GM23338 (cell line): Measurements from ENCODE around the gene PTPRE. TPM values are rescaled to one million over a fixed set of nuclear protein-coding genes. Genes with fewer than 3 reads are reported as not detected.

Experiments
- ATAC-seq: fragments of 200-7000 bp; cut with Tn5 transposase; 3 replicates; pipeline ENCODE4 v1.9.1; 2020
- DNase-seq: peaks from one replicate; pipeline ENCODE4 v3.0.0-alpha.2; 2015; ENCODE audit warnings: low spot score
- H2AFZ ChIP-seq: fragments of 200-600 bp; sonication (generic); 2 replicates; pipeline ENCODE4 v1.8.0; 2016; ENCODE audit warnings: antibody characterized with exemption, mild to moderate bottlenecking, moderate library complexity
- H3F3A ChIP-seq: fragments of 200-600 bp; sonication (generic); replicated peaks from 2 replicates; pipeline ENCODE4 v1.8.0; 2017; ENCODE audit warnings: antibody characterized with exemption, mixed run types, low read depth
- H3K27ac ChIP-seq: fragments of 200-600 bp; sonication (generic); 2 replicates; pipeline ENCODE4 v1.6.1; 2016; ENCODE audit warnings: low read depth
- H3K27me3 ChIP-seq: fragments of 200-600 bp; sonication (generic); 2 replicates; pipeline ENCODE4 v1.8.0; 2016; ENCODE audit warnings: mild to moderate bottlenecking, mixed run types, moderate library complexity; ENCODE audit not compliant: insufficient read depth
- H3K36me3 ChIP-seq: fragments of 200-600 bp; sonication (generic); 2 replicates; pipeline ENCODE4 v1.8.0; 2016; ENCODE audit warnings: mild to moderate bottlenecking; ENCODE audit not compliant: insufficient read depth
- H3K4me1 ChIP-seq: fragments of 200-600 bp; sonication (generic); 2 replicates; pipeline ENCODE4 v1.8.0; 2016; ENCODE audit warnings: mild to moderate bottlenecking, moderate library complexity; ENCODE audit not compliant: insufficient read depth
- H3K4me2 ChIP-seq: fragments of 200-600 bp; sonication (generic); 2 replicates; pipeline ENCODE4 v1.7.1; 2017; ENCODE audit warnings: mixed run types
- H3K4me3 ChIP-seq: fragments of 200-600 bp; sonication (generic); 2 replicates; pipeline ENCODE4 v1.6.1; 2016; ENCODE audit warnings: mixed run types
- H3K79me2 ChIP-seq: fragments of 200-600 bp; sonication (generic); replicated peaks from 2 replicates; pipeline ENCODE4 v1.8.0; 2017; ENCODE audit warnings: mild to moderate bottlenecking; ENCODE audit not compliant: insufficient read depth
- H3K9me2 ChIP-seq: fragments of 200-600 bp; sonication (generic); 2 replicates; pipeline ENCODE4 v1.8.0; 2017; ENCODE audit not compliant: insufficient read depth
- H4K20me1 ChIP-seq: fragments of 200-600 bp; sonication (generic); replicated peaks from 2 replicates; pipeline ENCODE4 v1.8.0; 2017; ENCODE audit warnings: mild to moderate bottlenecking; ENCODE audit not compliant: insufficient read depth
- H3K27ac Mint-ChIP-seq: 2 replicates; pipeline ENCODE4 v1.8.0; 2020; ENCODE audit warnings: inconsistent platforms, mild to moderate bottlenecking, moderate library complexity, mixed read lengths
- H3K27me3 Mint-ChIP-seq: 3 replicates; pipeline ENCODE4 v1.8.0; 2022; ENCODE audit warnings: low read depth, mild to moderate bottlenecking, moderate library complexity, mixed read lengths, inconsistent platforms; ENCODE audit not compliant: insufficient read depth, poor library complexity
- H3K36me3 Mint-ChIP-seq: 3 replicates; pipeline ENCODE4 v1.8.0; 2021; ENCODE audit warnings: low read depth, mild to moderate bottlenecking, inconsistent platforms, moderate library complexity, mixed read lengths
- H3K4me1 Mint-ChIP-seq: 3 replicates; pipeline ENCODE4 v1.8.0; 2020; ENCODE audit warnings: mild to moderate bottlenecking, inconsistent platforms, mixed read lengths
- H3K4me3 Mint-ChIP-seq: 3 replicates; pipeline ENCODE4 v1.8.0; 2021; ENCODE audit warnings: moderate library complexity, mild to moderate bottlenecking, inconsistent platforms, mixed read lengths
- H3K9me3 Mint-ChIP-seq: 3 replicates; pipeline ENCODE4 v1.8.0; 2020; ENCODE audit warnings: moderate library complexity, mild to moderate bottlenecking, inconsistent platforms, mixed read lengths
- CREB1 ChIP-seq: fragments of 250-450 bp; sonication (Bioruptor Pico); IDR thresholded peaks from 2 replicates; pipeline ENCODE4 v1.5.0; 2020; ENCODE audit warnings: low read depth, mild to moderate bottlenecking, moderate library complexity
- CTCF ChIP-seq, 2 experiments: fragments of 200-600 bp in 1 of 2; sonication (generic) in 1 of 2; conservative IDR thresholded peaks; 2 replicates each; pipeline versions ENCODE4 v1.5.1 to v1.6.1; 2016 to 2017; ENCODE audit warnings: antibody characterized with exemption in 2 of 2, low read depth in 2 of 2, mild to moderate bottlenecking in 2 of 2, moderate library complexity in 1 of 2
- ETS1 ChIP-seq: IDR thresholded peaks from 2 replicates; pipeline ENCODE4 v1.6.1; 2016; ENCODE audit warnings: antibody characterized with exemption
- EZH2 ChIP-seq: fragments of 200-600 bp; sonication (generic); IDR thresholded peaks from one replicate; pipeline ENCODE4 v1.8.0; 2017; ENCODE audit warnings: antibody characterized with exemption, mild to moderate bottlenecking, low read depth; ENCODE audit not compliant: unreplicated experiment
- JUNB ChIP-seq: IDR thresholded peaks from one replicate; pipeline ENCODE4 v1.6.1; 2016; ENCODE audit warnings: antibody characterized with exemption; ENCODE audit not compliant: unreplicated experiment
- REST ChIP-seq: IDR thresholded peaks from one replicate; pipeline ENCODE4 v1.6.1; 2018; ENCODE audit warnings: antibody characterized with exemption; ENCODE audit not compliant: unreplicated experiment
- STAT1 ChIP-seq: IDR thresholded peaks from one replicate; pipeline ENCODE4 v1.6.1; 2016; ENCODE audit warnings: antibody characterized with exemption; ENCODE audit not compliant: unreplicated experiment
- ZNF114 ChIP-seq: fragments of 250-450 bp; sonication (Bioruptor Pico); IDR thresholded peaks from 2 replicates; pipeline ENCODE4 v1.5.0; 2020; ENCODE audit warnings: mild to moderate bottlenecking, moderate library complexity
- ZNF331 ChIP-seq: fragments of 250-450 bp; sonication (Bioruptor Pico); IDR thresholded peaks from 2 replicates; pipeline ENCODE4 v1.5.0; 2020; ENCODE audit warnings: low read depth, mild to moderate bottlenecking, moderate library complexity
- polyA plus RNA-seq: library from polyadenylated mRNA; unstranded; fragments of >200 nt; fragmentation: Nextera tagmentation; extraction: Ambion mirVana; gene quantifications from 2 replicates; pipeline ENCODE4 v1.2.1, GENCODE V29; 2016
- total RNA-seq: library from RNA; depleted of rRNA; stranded (reverse); fragments of >200 nt; shearing (Covaris generic); gene quantifications from 2 replicates; pipeline ENCODE4 v1.2.3, GENCODE V29; 2014

The PTPRE gene
- total and polyA plus RNA-seq, 2 experiments from 2014 or later: 0.34 to 0.42 TPM

GRCh38 chr10:128084364-128084763, 177.5 kb downstream of the PTPRE start:
- H3K4me1 Mint-ChIP-seq: peaks cover 37% of the 10 kb centered on the region

GRCh38 chr10:128084991-128085390, 178.1 kb downstream of the PTPRE start:
- Mint-ChIP-seq H3K9me3 (no peaks in the 10 kb centered on the region), H3K27ac (no peak overlapping the region; the same call in 1 of the 2 replicates), H3K4me3 (no peak overlapping the region), H3K4me1 (peaks cover 33% of the 10 kb centered on the region), H3K27me3 (peaks cover 3% of the 10 kb centered on the region), H3K36me3 (no peaks in the 10 kb centered on the region)
- Histone ChIP-seq H3K4me2 (no peak overlapping the region; the same call in 1 of the 2 replicates), H3K27me3 (no peaks in the 10 kb centered on the region), H3F3A (no peaks in the 10 kb centered on the region), H2AFZ (0 out of 2 replicates have a peak overlapping the region, but pooled peaks have one; percentile 64), H3K36me3 (no peaks in the 10 kb centered on the region), H4K20me1 (no peaks in the 10 kb centered on the region), H3K79me2 (no peaks in the 10 kb centered on the region), H3K9me2 (peaks cover 2% of the 10 kb centered on the region; the same call in 1 of the 2 replicates), H3K4me3 (no peak overlapping the region), H3K27ac (no peak overlapping the region), H3K4me1 (peaks cover 19% of the 10 kb centered on the region)
- DNase-seq (no peak), ATAC-seq (peak; percentile 15; the same call in 2 of the 3 replicates)
- no peak for TF ChIP-seq CTCF (conservative IDR thresholded peaks at IDR 0.05; ENCODE audit: low read depth in 2 of 2)

More at GRCh38 chr10:128084364-128084763, 177.5 kb downstream of the PTPRE start:
- Histone ChIP-seq H3F3A (no peaks in the 10 kb centered on the region), H3K4me1 (peaks cover 19% of the 10 kb centered on the region), H3K36me3 (no peaks in the 10 kb centered on the region), H3K27me3 (no peaks in the 10 kb centered on the region), H3K27ac (no peak overlapping the region), H3K4me3 (no peak overlapping the region), H3K9me2 (peaks cover 2% of the 10 kb centered on the region; the same call in 1 of the 2 replicates), H4K20me1 (no peaks in the 10 kb centered on the region), H3K4me2 (no peak overlapping the region; the same call in 1 of the 2 replicates), H3K79me2 (no peaks in the 10 kb centered on the region), H2AFZ (peak overlapping the region; percentile 64; the same call in 1 of the 2 replicates)
- Mint-ChIP-seq H3K27me3 (peaks cover 3% of the 10 kb centered on the region), H3K9me3 (no peaks in the 10 kb centered on the region), H3K4me3 (no peak overlapping the region), H3K36me3 (no peaks in the 10 kb centered on the region), H3K27ac (peak overlapping the region; percentile 73; the same call in 1 of the 2 replicates)
- TF ChIP-seq ZNF331 (CRISPR knock-in tag) (no peak), EZH2 (no peak), STAT1 (no peak), ZNF114 (no peak), ETS1 (no peak), JUNB (no peak), REST (no peak), CREB1 (CRISPR knock-in tag) (no peak)
- no peak for DNase-seq
- ATAC-seq: no peak
